Smooth muscle cell (in vitro differentiated cells): Measurements from ENCODE around the gene PEX11G. TPM values are rescaled to one million over a fixed set of nuclear protein-coding genes. Genes with fewer than 3 reads are reported as not detected.

Source experiments
- DNase-seq: peaks from one replicate; lab custom pipeline; 2025; ENCODE audit not compliant: unreplicated experiment; lab: John Stamatoyannopoulos, UW
- H2AFZ ChIP-seq: fragments of 200-600 bp; sonication (generic); 2 replicates; pipeline ENCODE4 v1.6.0; 2016; ENCODE audit warnings: antibody characterized with exemption, low read depth, mild to moderate bottlenecking
- H3F3A ChIP-seq: fragments of 200-600 bp; sonication (generic); 2 replicates; pipeline ENCODE4 v1.6.0; 2017; ENCODE audit warnings: antibody characterized with exemption, low read depth
- H3K27ac ChIP-seq: fragments of 200-600 bp; sonication (generic); 2 replicates; pipeline ENCODE4 v1.5.1; 2016; ENCODE audit warnings: low read depth, mild to moderate bottlenecking
- H3K27me3 ChIP-seq: fragments of 200-600 bp; sonication (generic); 2 replicates; pipeline ENCODE4 v1.6.1; 2016; ENCODE audit warnings: low read depth, mild to moderate bottlenecking
- H3K36me3 ChIP-seq: fragments of 200-600 bp; sonication (generic); 2 replicates; pipeline ENCODE4 v1.5.1; 2016; ENCODE audit warnings: low read depth
- H3K4me1 ChIP-seq: fragments of 200-600 bp; sonication (generic); 2 replicates; pipeline ENCODE4 v1.5.1; 2016; ENCODE audit warnings: low read depth
- H3K4me2 ChIP-seq: fragments of 200-600 bp; sonication (generic); 2 replicates; pipeline ENCODE4 v1.6.0; 2016; ENCODE audit warnings: mild to moderate bottlenecking
- H3K4me3 ChIP-seq: fragments of 200-600 bp; sonication (generic); 2 replicates; pipeline ENCODE4 v1.5.1; 2016; ENCODE audit warnings: mild to moderate bottlenecking
- H3K79me2 ChIP-seq: fragments of 200-600 bp; sonication (generic); 2 replicates; pipeline ENCODE4 v1.6.0; 2016; ENCODE audit warnings: low read depth, mild to moderate bottlenecking
- H3K9ac ChIP-seq: fragments of 200-600 bp; sonication (generic); 2 replicates; pipeline ENCODE4 v1.6.0; 2016; ENCODE audit warnings: low read depth
- H3K9me3 ChIP-seq: fragments of 200-600 bp; sonication (generic); replicated peaks from 2 replicates; pipeline ENCODE4 v1.5.1; 2016; ENCODE audit warnings: low read depth
- H4K20me1 ChIP-seq: fragments of 200-600 bp; sonication (generic); 2 replicates; pipeline ENCODE4 v1.6.0; 2016; ENCODE audit warnings: low read depth
- WGBS: methylation state at CpG from one replicate; pipeline ENCODE4 v1.1.7; 2016; ENCODE audit warnings: low lambda C conversion rate; 5-methylcytosine and 5-hydroxymethylcytosine counted together
- polyA plus RNA-seq: library from polyadenylated mRNA; unstranded; fragments of >200 nt; fragmentation: Nextera tagmentation; extraction: Ambion mirVana; gene quantifications from 2 replicates; pipeline ENCODE4 v1.2.1, GENCODE V29; 2016
- total RNA-seq: library from RNA; depleted of rRNA; stranded (reverse); fragments of >200 nt; gene quantifications from 2 replicates; pipeline ENCODE4 v1.2.3, GENCODE V29; 2014
- TF ChIP-seq, protein P1 (sequence below): fragments of 200-600 bp; sonication (generic); IDR thresholded peaks from 2 replicates; pipeline ENCODE4 v1.5.1; 2017; ENCODE audit warnings: borderline replicate concordance, mild to moderate bottlenecking, antibody characterized with exemption; ENCODE audit not compliant: insufficient read depth, poor library complexity, severe bottlenecking

The PEX11G gene
- total and polyA plus RNA-seq, 2 experiments from 2014 or later: 4.3 TPM; not detected in 1

- Histone ChIP-seq H2AFZ (no peak overlapping the region), H3K4me2 (no peak overlapping the region), H3F3A (no peaks in the 10 kb centered on the region), H3K79me2 (no peaks in the 10 kb centered on the region), H3K4me1 (no peaks in the 10 kb centered on the region), H3K27ac (no peak overlapping the region), H3K4me3 (no peak overlapping the region), H3K9ac (no peak overlapping the region), H3K36me3 (peaks cover 6% of the 10 kb centered on the region), H4K20me1 (peaks cover 36% of the 10 kb centered on the region), H3K27me3 (no peaks in the 10 kb centered on the region), H3K9me3 (no peaks in the 10 kb centered on the region)
- 96% methylated on average over 21 of the region's 21 CpGs for WGBS
- no peak for DNase-seq
- TF ChIP-seq, protein P1, sequence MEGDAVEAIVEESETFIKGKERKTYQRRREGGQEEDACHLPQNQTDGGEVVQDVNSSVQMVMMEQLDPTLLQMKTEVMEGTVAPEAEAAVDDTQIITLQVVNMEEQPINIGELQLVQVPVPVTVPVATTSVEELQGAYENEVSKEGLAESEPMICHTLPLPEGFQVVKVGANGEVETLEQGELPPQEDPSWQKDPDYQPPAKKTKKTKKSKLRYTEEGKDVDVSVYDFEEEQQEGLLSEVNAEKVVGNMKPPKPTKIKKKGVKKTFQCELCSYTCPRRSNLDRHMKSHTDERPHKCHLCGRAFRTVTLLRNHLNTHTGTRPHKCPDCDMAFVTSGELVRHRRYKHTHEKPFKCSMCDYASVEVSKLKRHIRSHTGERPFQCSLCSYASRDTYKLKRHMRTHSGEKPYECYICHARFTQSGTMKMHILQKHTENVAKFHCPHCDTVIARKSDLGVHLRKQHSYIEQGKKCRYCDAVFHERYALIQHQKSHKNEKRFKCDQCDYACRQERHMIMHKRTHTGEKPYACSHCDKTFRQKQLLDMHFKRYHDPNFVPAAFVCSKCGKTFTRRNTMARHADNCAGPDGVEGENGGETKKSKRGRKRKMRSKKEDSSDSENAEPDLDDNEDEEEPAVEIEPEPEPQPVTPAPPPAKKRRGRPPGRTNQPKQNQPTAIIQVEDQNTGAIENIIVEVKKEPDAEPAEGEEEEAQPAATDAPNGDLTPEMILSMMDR: no peak
These were observed 47.2 kb downstream of the PEX11G start for GRCh38 chr19:7441468-7442146.

DNA sequence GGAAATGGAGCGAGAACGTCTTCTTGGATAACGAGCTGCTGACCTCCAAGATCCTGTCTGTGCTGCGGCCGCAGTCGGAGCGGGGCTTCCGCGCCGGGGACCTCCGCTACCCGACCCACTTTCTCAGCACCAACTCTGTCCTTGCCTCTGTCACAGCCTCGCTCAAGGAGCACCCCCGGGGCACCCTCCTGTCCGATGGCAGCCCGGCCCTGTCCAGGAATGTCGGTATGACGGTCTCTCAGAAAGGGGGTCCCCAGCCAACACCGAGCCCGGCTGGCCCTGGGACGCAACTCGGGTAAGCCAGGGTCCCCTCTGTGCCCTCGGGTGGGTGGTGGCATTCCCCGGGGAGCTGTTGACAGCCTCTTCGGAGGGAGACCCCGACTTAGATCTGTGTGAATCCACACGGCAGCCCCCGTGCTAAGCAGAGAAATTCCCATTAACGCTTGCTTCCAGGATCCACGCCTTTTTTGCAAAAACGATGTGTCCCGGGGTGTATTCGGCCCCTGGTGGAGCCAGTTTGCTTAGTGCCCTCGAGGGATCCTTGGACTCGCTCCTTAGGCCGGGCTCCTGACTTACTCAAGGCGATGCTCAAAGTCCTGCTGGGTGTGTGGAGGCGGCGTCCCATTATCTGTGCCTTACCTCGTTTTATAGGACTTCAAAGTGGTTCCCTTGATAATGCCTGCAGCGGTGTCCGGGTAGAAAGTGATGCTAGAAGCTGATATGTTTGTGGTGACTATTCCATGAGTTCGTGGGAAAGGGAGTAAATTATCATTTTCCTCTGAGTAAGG lies 48.5 kb downstream of the PEX11G start:
- Histone ChIP-seq H3K27me3 (no peaks in the 10 kb centered on the region), H3K4me3 (no peak overlapping the region), H3K4me2 (no peak overlapping the region), H3K4me1 (no peaks in the 10 kb centered on the region), H3K27ac (no peak overlapping the region), H3K9ac (no peak overlapping the region), H3K79me2 (no peaks in the 10 kb centered on the region), H4K20me1 (peaks cover 49% of the 10 kb centered on the region), H2AFZ (no peak overlapping the region), H3K36me3 (peaks cover 6% of the 10 kb centered on the region), H3K9me3 (no peaks in the 10 kb centered on the region), H3F3A (no peaks in the 10 kb centered on the region)
- TF ChIP-seq, protein P1: no peak
- WGBS: 89% methylated on average over 41 of the region's 43 CpGs
- DNase-seq: no peak

GRCh38 chr19:7435586-7435985 lies 53.2 kb downstream of the PEX11G start:
- H4K20me1 ChIP-seq: peaks cover 90% of the 10 kb centered on the region
- H3K4me3 ChIP-seq: no peak overlapping the region
- TF ChIP-seq, protein P1: no peak
- no peaks in the 10 kb centered on the region for H3K27me3 ChIP-seq
- no peak overlapping the region for H3K4me2 ChIP-seq
- H3K79me2 ChIP-seq: peaks cover 10% of the 10 kb centered on the region
- DNase-seq: no peak
- H3K9ac ChIP-seq: no peak overlapping the region
- H3F3A ChIP-seq: no peaks in the 10 kb centered on the region
- H3K9me3 ChIP-seq: no peaks in the 10 kb centered on the region
- H3K27ac ChIP-seq: no peak overlapping the region
- 97% methylated on average over 3 of the region's 3 CpGs for WGBS
- no peaks in the 10 kb centered on the region for H3K4me1 ChIP-seq
- no peak overlapping the region for H2AFZ ChIP-seq
- no peaks in the 10 kb centered on the region for H3K36me3 ChIP-seq
